ENCODE data around the gene MEIS1.

DNA sequence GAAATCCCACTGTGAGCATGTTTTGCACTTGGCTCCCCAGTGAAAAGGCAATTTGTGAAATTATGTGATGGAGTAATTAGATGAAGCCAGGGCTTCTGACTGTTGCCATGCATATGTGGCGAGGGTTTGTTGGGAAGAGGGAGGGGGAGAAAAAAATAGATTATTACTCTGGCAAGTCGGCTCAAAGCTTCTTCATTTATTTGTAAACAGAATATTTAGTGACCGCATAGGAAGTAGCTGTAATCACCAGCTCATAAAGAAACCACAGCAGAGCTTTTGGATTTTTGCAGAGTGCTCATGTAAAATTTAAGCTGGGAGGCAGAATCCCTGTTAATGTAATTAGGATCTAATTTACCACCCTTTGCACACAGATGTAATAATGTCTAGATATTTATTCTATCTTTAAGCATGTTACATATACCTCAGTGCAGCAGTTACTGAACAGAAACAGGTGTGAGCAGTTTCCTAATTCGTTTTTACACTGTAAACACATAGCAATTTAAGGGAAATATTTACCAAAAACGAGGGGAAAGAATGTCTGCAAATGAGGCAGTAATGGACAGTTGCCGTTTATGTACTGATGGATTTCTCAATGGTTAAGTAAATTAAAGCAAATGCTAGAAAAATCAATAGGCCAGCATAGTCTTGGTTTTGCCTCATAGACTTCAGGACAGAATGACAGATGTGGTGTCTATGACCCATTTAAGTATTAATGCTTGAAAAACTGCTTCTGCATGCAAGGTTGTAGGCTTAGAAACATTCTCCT is 87.9 kb downstream of the MEIS1 start:
- TF ChIP-seq CTCF (IDR thresholded peaks at IDR 0.05), result no peak
- no peak for TF ChIP-seq POLR2A (IDR thresholded peaks at IDR 0.05)
